SK-N-SH treated with all-trans-retinoic acid at 6 μM for 48 hours (cell line): ENCODE data around the gene TBC1D2B.
"Not testable (repeated sequence)": the region's sequence is repeated elsewhere in the genome, so short reads cannot be mapped to it uniquely, and the experiment has no call there.

Experiments used
- CSDC2 ChIP-seq: fragments of 250-450 bp; sonication (Bioruptor Pico); IDR thresholded peaks from 2 replicates; pipeline ENCODE4 v1.5.0; 2020; ENCODE audit warnings: mild to moderate bottlenecking, moderate library complexity
- ESRRG ChIP-seq: fragments of 250-450 bp; sonication (Bioruptor Pico); IDR thresholded peaks from 2 replicates; pipeline ENCODE4 v1.6.1; 2021; ENCODE audit warnings: mild to moderate bottlenecking
- GLIS3 ChIP-seq: fragments of 250-450 bp; sonication (Bioruptor Pico); IDR thresholded peaks from 2 replicates; pipeline ENCODE4 v1.5.0; 2020; ENCODE audit warnings: mild to moderate bottlenecking, moderate library complexity
- SNAI2 ChIP-seq: fragments of 250-450 bp; sonication (Bioruptor Pico); IDR thresholded peaks from 2 replicates; pipeline ENCODE4 v1.5.0; 2020; ENCODE audit warnings: mild to moderate bottlenecking, moderate library complexity
- TOX ChIP-seq: fragments of 250-450 bp; sonication (Bioruptor Pico); IDR thresholded peaks from 2 replicates; pipeline ENCODE4 v1.8.0; 2021; ENCODE audit warnings: mild to moderate bottlenecking, moderate library complexity, borderline replicate concordance
- ZC3H10 ChIP-seq: fragments of 250-450 bp; sonication (Bioruptor Pico); IDR thresholded peaks from 2 replicates; pipeline ENCODE4 v1.5.1; 2021; ENCODE audit warnings: mild to moderate bottlenecking, moderate library complexity
- ZFP30 ChIP-seq: fragments of 450-650 bp; formaldehyde crosslinking; IDR thresholded peaks from 2 replicates; pipeline ENCODE4 v1.5.0; 2022; ENCODE audit warnings: mild to moderate bottlenecking, moderate library complexity
- ZNF70 ChIP-seq: fragments of 450-650 bp; formaldehyde crosslinking; IDR thresholded peaks from 2 replicates; pipeline ENCODE4 v1.5.0; 2020; ENCODE audit warnings: mild to moderate bottlenecking, moderate library complexity
- ZNF8 ChIP-seq: fragments of 450-650 bp; formaldehyde crosslinking; IDR thresholded peaks from 2 replicates; pipeline ENCODE4 v1.5.0; 2020; ENCODE audit warnings: mild to moderate bottlenecking, moderate library complexity
- TF ChIP-seq, protein P1 (sequence below): fragments of 250-450 bp; sonication (Bioruptor Pico); IDR thresholded peaks from 2 replicates; pipeline ENCODE4 v1.8.0; 2021; ENCODE audit warnings: low read depth, mild to moderate bottlenecking, moderate library complexity, borderline replicate concordance
- TF ChIP-seq, protein P2 (sequence below): fragments of 250-450 bp; sonication (Bioruptor Pico); IDR thresholded peaks from 2 replicates; pipeline ENCODE4 v1.5.1; 2021; ENCODE audit warnings: mild to moderate bottlenecking, moderate library complexity
- TF ChIP-seq, protein P3 (sequence below): fragments of 250-450 bp; sonication (Bioruptor Pico); IDR thresholded peaks from 2 replicates; pipeline ENCODE4 v1.5.1; 2020; ENCODE audit warnings: low read depth, mild to moderate bottlenecking, moderate library complexity
- TF ChIP-seq, protein P4 (sequence below): fragments of 250-450 bp; sonication (Bioruptor Pico); IDR thresholded peaks from 2 replicates; pipeline ENCODE4 v1.8.0; 2020; ENCODE audit warnings: mild to moderate bottlenecking, moderate library complexity, borderline replicate concordance

DNA sequence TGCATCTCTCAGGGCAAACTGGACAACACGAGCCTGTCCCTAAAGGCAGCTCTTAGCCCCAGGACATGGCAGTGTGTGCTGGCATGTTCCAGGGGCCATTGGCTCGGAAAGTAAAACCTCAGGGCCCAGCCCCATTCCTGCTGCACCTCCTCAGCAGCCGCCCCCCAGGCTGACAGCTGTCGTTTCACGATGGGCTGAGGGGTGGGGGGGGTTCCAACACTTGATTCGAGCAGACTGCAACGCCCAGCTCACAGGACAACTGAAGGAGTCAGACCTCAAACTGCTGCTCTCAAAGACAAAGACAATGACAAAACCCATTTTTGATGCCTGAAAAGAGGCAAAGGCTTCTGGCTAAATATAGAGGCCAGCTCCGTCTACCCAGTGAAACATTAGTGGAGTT lies 81.3 kb downstream of the TBC1D2B start:
- not testable (repeated sequence) for TF ChIP-seq GLIS3 (CRISPR knock-in tag); ESRRG; ZC3H10 (CRISPR knock-in tag); CSDC2 (CRISPR knock-in tag); TOX (CRISPR knock-in tag); SNAI2 (CRISPR knock-in tag); ZFP30 (CRISPR knock-in tag); ZNF70 (CRISPR knock-in tag); ZNF8 (CRISPR knock-in tag)
- TF ChIP-seq, protein P1, sequence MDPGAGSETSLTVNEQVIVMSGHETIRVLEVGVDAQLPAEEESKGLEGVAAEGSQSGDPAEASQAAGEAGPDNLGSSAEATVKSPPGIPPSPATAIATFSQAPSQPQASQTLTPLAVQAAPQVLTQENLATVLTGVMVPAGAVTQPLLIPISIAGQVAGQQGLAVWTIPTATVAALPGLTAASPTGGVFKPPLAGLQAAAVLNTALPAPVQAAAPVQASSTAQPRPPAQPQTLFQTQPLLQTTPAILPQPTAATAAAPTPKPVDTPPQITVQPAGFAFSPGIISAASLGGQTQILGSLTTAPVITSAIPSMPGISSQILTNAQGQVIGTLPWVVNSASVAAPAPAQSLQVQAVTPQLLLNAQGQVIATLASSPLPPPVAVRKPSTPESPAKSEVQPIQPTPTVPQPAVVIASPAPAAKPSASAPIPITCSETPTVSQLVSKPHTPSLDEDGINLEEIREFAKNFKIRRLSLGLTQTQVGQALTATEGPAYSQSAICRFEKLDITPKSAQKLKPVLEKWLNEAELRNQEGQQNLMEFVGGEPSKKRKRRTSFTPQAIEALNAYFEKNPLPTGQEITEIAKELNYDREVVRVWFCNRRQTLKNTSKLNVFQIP (CRISPR knock-in tag): not testable (repeated sequence)
- TF ChIP-seq, protein P2, sequence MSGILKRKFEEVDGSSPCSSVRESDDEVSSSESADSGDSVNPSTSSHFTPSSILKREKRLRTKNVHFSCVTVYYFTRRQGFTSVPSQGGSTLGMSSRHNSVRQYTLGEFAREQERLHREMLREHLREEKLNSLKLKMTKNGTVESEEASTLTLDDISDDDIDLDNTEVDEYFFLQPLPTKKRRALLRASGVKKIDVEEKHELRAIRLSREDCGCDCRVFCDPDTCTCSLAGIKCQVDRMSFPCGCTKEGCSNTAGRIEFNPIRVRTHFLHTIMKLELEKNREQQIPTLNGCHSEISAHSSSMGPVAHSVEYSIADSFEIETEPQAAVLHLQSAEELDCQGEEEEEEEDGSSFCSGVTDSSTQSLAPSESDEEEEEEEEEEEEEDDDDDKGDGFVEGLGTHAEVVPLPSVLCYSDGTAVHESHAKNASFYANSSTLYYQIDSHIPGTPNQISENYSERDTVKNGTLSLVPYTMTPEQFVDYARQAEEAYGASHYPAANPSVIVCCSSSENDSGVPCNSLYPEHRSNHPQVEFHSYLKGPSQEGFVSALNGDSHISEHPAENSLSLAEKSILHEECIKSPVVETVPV (CRISPR knock-in tag): not testable (repeated sequence)
- TF ChIP-seq, protein P3, sequence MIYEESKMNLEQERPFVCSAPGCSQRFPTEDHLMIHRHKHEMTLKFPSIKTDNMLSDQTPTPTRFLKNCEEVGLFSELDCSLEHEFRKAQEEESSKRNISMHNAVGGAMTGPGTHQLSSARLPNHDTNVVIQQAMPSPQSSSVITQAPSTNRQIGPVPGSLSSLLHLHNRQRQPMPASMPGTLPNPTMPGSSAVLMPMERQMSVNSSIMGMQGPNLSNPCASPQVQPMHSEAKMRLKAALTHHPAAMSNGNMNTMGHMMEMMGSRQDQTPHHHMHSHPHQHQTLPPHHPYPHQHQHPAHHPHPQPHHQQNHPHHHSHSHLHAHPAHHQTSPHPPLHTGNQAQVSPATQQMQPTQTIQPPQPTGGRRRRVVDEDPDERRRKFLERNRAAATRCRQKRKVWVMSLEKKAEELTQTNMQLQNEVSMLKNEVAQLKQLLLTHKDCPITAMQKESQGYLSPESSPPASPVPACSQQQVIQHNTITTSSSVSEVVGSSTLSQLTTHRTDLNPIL (CRISPR knock-in tag): not testable (repeated sequence)
- TF ChIP-seq, protein P4, sequence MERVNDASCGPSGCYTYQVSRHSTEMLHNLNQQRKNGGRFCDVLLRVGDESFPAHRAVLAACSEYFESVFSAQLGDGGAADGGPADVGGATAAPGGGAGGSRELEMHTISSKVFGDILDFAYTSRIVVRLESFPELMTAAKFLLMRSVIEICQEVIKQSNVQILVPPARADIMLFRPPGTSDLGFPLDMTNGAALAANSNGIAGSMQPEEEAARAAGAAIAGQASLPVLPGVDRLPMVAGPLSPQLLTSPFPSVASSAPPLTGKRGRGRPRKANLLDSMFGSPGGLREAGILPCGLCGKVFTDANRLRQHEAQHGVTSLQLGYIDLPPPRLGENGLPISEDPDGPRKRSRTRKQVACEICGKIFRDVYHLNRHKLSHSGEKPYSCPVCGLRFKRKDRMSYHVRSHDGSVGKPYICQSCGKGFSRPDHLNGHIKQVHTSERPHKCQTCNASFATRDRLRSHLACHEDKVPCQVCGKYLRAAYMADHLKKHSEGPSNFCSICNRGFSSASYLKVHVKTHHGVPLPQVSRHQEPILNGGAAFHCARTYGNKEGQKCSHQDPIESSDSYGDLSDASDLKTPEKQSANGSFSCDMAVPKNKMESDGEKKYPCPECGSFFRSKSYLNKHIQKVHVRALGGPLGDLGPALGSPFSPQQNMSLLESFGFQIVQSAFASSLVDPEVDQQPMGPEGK (CRISPR knock-in tag): not testable (repeated sequence)
